Endothelial cell of umbilical vein (primary cell): ENCODE results near the gene MYADM. TPM values are rescaled to one million over a fixed set of nuclear protein-coding genes. Genes with fewer than 3 reads are reported as not detected.

ENCODE experiments used
- BruUV-seq: library from RNA; stranded (reverse); fragments of 400-500 nt; replicated peaks from 2 replicates; lab custom pipeline; 2021; lab: Mats Ljungman, UMichigan
- CTCF ChIA-PET: fragments of 300-600, 350-600 bp; sonication (Branson Sonifier 250); formaldehyde crosslinking; loops from one replicate; lab custom pipeline; 2021; ENCODE audit warnings: antibody characterized with exemption, inconsistent platforms; lab: Charles Lee
- POLR2A ChIA-PET: fragments of 300-600, 350-600 bp; sonication (Branson Sonifier 250); formaldehyde crosslinking; loops from one replicate; lab custom pipeline; 2021; ENCODE audit warnings: antibody characterized with exemption, inconsistent platforms; lab: Charles Lee
- DNase-seq: peaks from one replicate; pipeline ENCODE4 v3.0.0-alpha.2; 2011; ENCODE audit warnings: low read depth, low spot score
- FAIRE-seq: peaks from 2 replicates; lab custom pipeline; 2011; peaks lifted over from hg19 to GRCh38; lab: Jason Lieb, UNC
- H2AFZ ChIP-seq: 2 replicates; pipeline ENCODE4 v1.6.0; 2012; ENCODE audit warnings: low read depth, low read length, control low read depth, inconsistent platforms
- H3K27ac ChIP-seq: 2 replicates; pipeline ENCODE4 v1.5.1; 2011; ENCODE audit warnings: low read depth, mild to moderate bottlenecking, control low read depth, low read length, moderate library complexity; ENCODE audit not compliant: insufficient read depth
- H3K27me3 ChIP-seq, 2 experiments: 2 replicates each; pipeline versions ENCODE4 v1.6.0 to v1.6.1; 2011; ENCODE audit warnings: low read length in 2 of 2, mixed read lengths in 1 of 2; ENCODE audit not compliant: control insufficient read depth in 2 of 2, insufficient read depth in 2 of 2
- H3K36me3 ChIP-seq, 2 experiments: 2 replicates in 1 of 2; 3 replicates in 1 of 2; pipeline ENCODE4 v1.5.1; 2011; ENCODE audit warnings: low read length in 2 of 2, mild to moderate bottlenecking in 1 of 2, moderate library complexity in 1 of 2; ENCODE audit not compliant: control insufficient read depth in 2 of 2, insufficient read depth in 2 of 2; ENCODE audit errors: extremely low read depth in 1 of 2
- H3K4me1 ChIP-seq: 3 replicates; pipeline ENCODE4 v1.5.1; 2011; ENCODE audit warnings: mild to moderate bottlenecking, low read length; ENCODE audit not compliant: control insufficient read depth, insufficient read depth; ENCODE audit errors: extremely low read depth
- H3K4me2 ChIP-seq: 2 replicates; pipeline ENCODE4 v1.6.1; 2011; ENCODE audit warnings: low read length, control low read depth, mixed read lengths; ENCODE audit not compliant: insufficient read depth
- H3K4me3 ChIP-seq, 3 experiments: fragments of 200-600 bp in 1 of 3; sonication (generic), shearing (Covaris generic) in 1 of 3; replicated peaks in 1 of 3; 2 replicates each; pipeline ENCODE4 v1.5.1; 2011 to 2016; ENCODE audit warnings: control low read depth in 3 of 3, low read length in 3 of 3, mild to moderate bottlenecking in 2 of 3, inconsistent platforms in 1 of 3, low read depth in 1 of 3, moderate library complexity in 1 of 3; ENCODE audit not compliant: insufficient read depth in 1 of 3
- H3K79me2 ChIP-seq: 2 replicates; pipeline ENCODE4 v1.6.0; 2012; ENCODE audit warnings: low read length, inconsistent platforms; ENCODE audit not compliant: control insufficient read depth, insufficient read depth
- H3K9ac ChIP-seq: replicated peaks from 2 replicates; pipeline ENCODE3; 2011; ENCODE audit warnings: low read length, control low read depth; ENCODE audit not compliant: insufficient read depth; ENCODE audit errors: extremely low read depth
- H3K9me1 ChIP-seq: replicated peaks from 3 replicates; pipeline ENCODE4 v1.6.0; 2011; ENCODE audit warnings: mild to moderate bottlenecking, low read length; ENCODE audit not compliant: control insufficient read depth, insufficient read depth; ENCODE audit errors: extremely low read depth
- H3K9me3 ChIP-seq: replicated peaks from 2 replicates; pipeline ENCODE4 v1.5.1; 2012; ENCODE audit warnings: low read length, inconsistent platforms; ENCODE audit not compliant: control insufficient read depth, insufficient read depth
- H4K20me1 ChIP-seq: replicated peaks from 2 replicates; pipeline ENCODE3; 2011; ENCODE audit warnings: mild to moderate bottlenecking, low read length; ENCODE audit not compliant: control insufficient read depth, insufficient read depth; ENCODE audit errors: extremely low read depth
- EZH2 ChIP-seq: IDR thresholded peaks from 2 replicates; pipeline ENCODE4 v1.6.1; 2012; ENCODE audit warnings: borderline replicate concordance, low read depth, mild to moderate bottlenecking, moderate library complexity, low read length, inconsistent platforms; ENCODE audit not compliant: severe bottlenecking
- FOS ChIP-seq: IDR thresholded peaks from 2 replicates; pipeline ENCODE4 v1.6.1; 2011; ENCODE audit warnings: mild to moderate bottlenecking, low read length, moderate library complexity, borderline replicate concordance; ENCODE audit not compliant: insufficient read depth
- GATA2 ChIP-seq: IDR thresholded peaks from 2 replicates; pipeline ENCODE4 v1.7.0; 2011; ENCODE audit warnings: low read depth, mild to moderate bottlenecking, moderate library complexity, mixed read lengths, low read length; ENCODE audit not compliant: insufficient read length, insufficient read depth
- JUN ChIP-seq: IDR thresholded peaks from 2 replicates; pipeline ENCODE4 v1.6.1; 2011; ENCODE audit warnings: borderline replicate concordance, low read depth; ENCODE audit not compliant: insufficient read length, insufficient read depth
- MAX ChIP-seq: IDR thresholded peaks from 2 replicates; pipeline ENCODE4 v1.6.1; 2011; ENCODE audit not compliant: insufficient read depth, insufficient read length
- MYC ChIP-seq: IDR thresholded peaks from one replicate; pipeline ENCODE4 v1.6.1; 2011; ENCODE audit warnings: mild to moderate bottlenecking, low read depth, low read length
- POLR2A ChIP-seq: IDR thresholded peaks from 2 replicates; pipeline ENCODE4 v1.6.1; 2012; ENCODE audit warnings: low read depth, mild to moderate bottlenecking, control low read depth, low read length
- POLR2AphosphoS5 ChIP-seq: IDR thresholded peaks from 2 replicates; pipeline ENCODE4 v1.6.1; 2012; ENCODE audit warnings: low read depth, mild to moderate bottlenecking, control low read depth, low read length, moderate library complexity; ENCODE audit not compliant: insufficient read depth
- dilution Hi-C: fragments of 300-500 bp; cut with MboI; formaldehyde crosslinking; loops from one replicate; pipeline ENCODE4 v1.15.0; 2019; ENCODE audit warnings: low sequenced_read_pairs; ENCODE audit not compliant: extremely low pct_ligation_motif_present
- intact Hi-C: fragments of 100-400 bp; cut with micrococcal nuclease; formaldehyde crosslinking; loops from one replicate; pipeline ENCODE4 v1.10.0; 2022
- polyA plus RNA-seq, 4 experiments: library from polyadenylated mRNA; depleted of rRNA in 3 of 4; stranded (reverse) in 3 of 4; unstranded in 1 of 4; fragments of >200 nt; gene quantifications; 2 replicates each; pipeline versions ENCODE4 v1.2.1 to v1.2.3, GENCODE V29; 2011 to 2012; ENCODE audit warnings: missing spikeins in 1 of 4
- total RNA-seq: library from RNA; stranded (reverse); gene quantifications from 2 replicates; pipeline ENCODE4 v1.2.3, GENCODE V29; 2021
- TF ChIP-seq, protein P1 (sequence below), 2 donors: IDR thresholded peaks; 1 replicate in 1 of 2; 2 replicates in 1 of 2; pipeline ENCODE4 v1.5.1; 2011; ENCODE audit warnings: low read length in 2 of 2, mild to moderate bottlenecking in 2 of 2, moderate library complexity in 2 of 2, control low read depth in 1 of 2, inconsistent platforms in 1 of 2, low read depth in 1 of 2; ENCODE audit not compliant: insufficient read depth in 1 of 2; ENCODE audit errors: extremely low read depth in 1 of 2

MYADM gene
- total and polyA plus RNA-seq, 2 donors (not counting 3 experiments of a cell fraction or from before 2014, with no cell fraction given) = 100 to 133 TPM

DNA sequence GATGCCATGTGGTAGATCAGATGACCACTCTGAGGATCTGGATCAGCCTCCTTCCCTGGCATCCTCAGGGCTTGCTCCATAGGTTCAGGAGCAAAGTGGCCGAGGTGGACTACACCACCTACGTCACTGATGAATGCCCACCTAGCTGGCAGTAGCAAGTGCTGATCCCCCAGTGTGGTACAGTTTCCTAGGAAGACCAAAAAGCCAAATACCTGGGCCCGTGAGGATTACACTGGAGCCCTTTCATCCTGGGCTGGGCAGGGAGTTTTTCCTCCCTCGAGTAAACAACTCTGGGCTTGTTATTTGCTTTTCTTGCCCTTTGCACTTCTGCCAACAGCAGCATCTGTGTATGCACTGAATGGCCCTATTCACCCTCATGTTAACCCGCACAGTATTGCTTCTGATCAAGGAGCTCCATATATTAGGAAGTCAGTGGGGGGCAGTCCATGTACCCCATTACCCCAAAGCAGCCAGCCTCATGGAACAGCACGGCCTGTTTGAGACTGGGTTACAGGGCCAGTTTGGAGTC lies 3.3 kb upstream of the MYADM start:
- peaks cover 15% of the 10 kb centered on the region for H3K4me1 ChIP-seq
- H3K9me3 ChIP-seq = no peaks in the 10 kb centered on the region
- dilution Hi-C loops = no loop called here
- no peaks in the 10 kb centered on the region for H4K20me1 ChIP-seq
- no peaks in the 10 kb centered on the region for H3K36me3 ChIP-seq
- no peaks in the 10 kb centered on the region for H3K27me3 ChIP-seq
- ChIA-PET POLR2A (no interaction called here), CTCF (interaction anchor here (0.8 kb wide), 1 partner anchor 166 kb away, joined by 3 read pairs; no protein-coding TSS in a partner anchor)
- no peak overlapping the region for H3K4me2 ChIP-seq
- no peak overlapping the region for H3K4me3 ChIP-seq
- no peaks in the 10 kb centered on the region for H3K9me1 ChIP-seq
- H3K27ac ChIP-seq = no peak overlapping the region
- peaks cover 12% of the 10 kb centered on the region for H3K79me2 ChIP-seq
- H3K9ac ChIP-seq = no peak overlapping the region
- no TSS peak for BruUV-seq
- FAIRE-seq (no peak), DNase-seq (no peak)
- TF ChIP-seq FOS = no peak
- TF ChIP-seq MYC = no peak
- TF ChIP-seq MAX = no peak
- intact Hi-C loops = no loop called here
- H2AFZ ChIP-seq = no peak overlapping the region

DNA sequence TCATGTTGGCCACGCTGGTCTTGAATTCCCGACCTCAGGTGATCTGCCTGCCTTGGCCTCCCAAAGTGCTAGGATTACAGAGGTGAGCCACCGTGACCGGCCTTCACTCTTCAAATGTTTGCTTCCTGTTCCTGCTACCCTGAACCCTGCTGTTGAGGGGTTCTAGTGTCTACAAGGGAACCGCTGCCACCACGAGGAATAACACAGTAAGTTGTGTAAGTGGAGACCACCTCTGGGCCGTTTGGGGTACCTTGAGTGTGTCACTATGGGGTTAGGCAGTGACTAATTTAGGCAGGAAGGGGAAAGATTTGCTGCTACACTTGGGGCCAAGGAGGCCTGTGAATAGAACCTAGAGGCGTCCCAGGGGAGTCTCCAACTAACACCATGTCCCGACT lies 2.2 kb upstream of the MYADM start:
- Histone ChIP-seq H2AFZ (peak overlapping the region; percentile 78), H3K9me1 (no peaks in the 10 kb centered on the region), H3K4me2 (peak overlapping the region; percentile 78), H3K4me3 (no peak overlapping the region), H3K4me1 (peaks cover 15% of the 10 kb centered on the region), H3K27ac (no peak overlapping the region), H3K36me3 (no peaks in the 10 kb centered on the region), H3K9me3 (no peaks in the 10 kb centered on the region), H3K79me2 (peaks cover 17% of the 10 kb centered on the region), H4K20me1 (no peaks in the 10 kb centered on the region), H3K27me3 (no peaks in the 10 kb centered on the region), H3K9ac (peak overlapping the region; percentile 98)
- no peak for DNase-seq
- TF ChIP-seq, protein P1, sequence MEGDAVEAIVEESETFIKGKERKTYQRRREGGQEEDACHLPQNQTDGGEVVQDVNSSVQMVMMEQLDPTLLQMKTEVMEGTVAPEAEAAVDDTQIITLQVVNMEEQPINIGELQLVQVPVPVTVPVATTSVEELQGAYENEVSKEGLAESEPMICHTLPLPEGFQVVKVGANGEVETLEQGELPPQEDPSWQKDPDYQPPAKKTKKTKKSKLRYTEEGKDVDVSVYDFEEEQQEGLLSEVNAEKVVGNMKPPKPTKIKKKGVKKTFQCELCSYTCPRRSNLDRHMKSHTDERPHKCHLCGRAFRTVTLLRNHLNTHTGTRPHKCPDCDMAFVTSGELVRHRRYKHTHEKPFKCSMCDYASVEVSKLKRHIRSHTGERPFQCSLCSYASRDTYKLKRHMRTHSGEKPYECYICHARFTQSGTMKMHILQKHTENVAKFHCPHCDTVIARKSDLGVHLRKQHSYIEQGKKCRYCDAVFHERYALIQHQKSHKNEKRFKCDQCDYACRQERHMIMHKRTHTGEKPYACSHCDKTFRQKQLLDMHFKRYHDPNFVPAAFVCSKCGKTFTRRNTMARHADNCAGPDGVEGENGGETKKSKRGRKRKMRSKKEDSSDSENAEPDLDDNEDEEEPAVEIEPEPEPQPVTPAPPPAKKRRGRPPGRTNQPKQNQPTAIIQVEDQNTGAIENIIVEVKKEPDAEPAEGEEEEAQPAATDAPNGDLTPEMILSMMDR (IDR thresholded peaks at IDR 0.05; ENCODE audit: extremely low read depth in 1 of 2, insufficient read depth in 1 of 2, low read depth in 1 of 2, low read length in 2 of 2) = no peak
- TF ChIP-seq MAX = no peak
- TF ChIP-seq POLR2AphosphoS5 = no peak
- no peak for TF ChIP-seq EZH2
- TF ChIP-seq GATA2 = no peak
- TF ChIP-seq POLR2A = no peak
- no peak for TF ChIP-seq MYC
- TF ChIP-seq JUN = no peak
- POLR2A ChIA-PET = no interaction called here
- FAIRE-seq = no peak
- intact Hi-C loops (loop anchor here (5.0 kb wide), 1 partner anchor 597 kb away; the partner anchor contains the start of gene LENG9), dilution Hi-C loops (no loop called here)
- no TSS peak for BruUV-seq
- CTCF ChIA-PET = interaction anchor here (0.8 to 3.1 kb wide), 9 partner anchors 9 to 164 kb away, joined by 3 to 23 read pairs (median 3); no protein-coding TSS in a partner anchor
